B cell (primary cell): ENCODE measurements around the gene ISCA1. TPM values are rescaled to one million over a fixed set of nuclear protein-coding genes. Genes with fewer than 3 reads are reported as not detected.

ENCODE experiments used
- ATAC-seq: fragments of 200-7000 bp; cut with Tn5 transposase; one replicate; pipeline ENCODE4 v1.10.0; 2021; ENCODE audit warnings: low read depth, mild to moderate bottlenecking, moderate number of reproducible peaks, moderate library complexity
- CTCF ChIA-PET: fragments of 350-600 bp; sonication (Branson Sonifier 250); formaldehyde crosslinking; loops from one replicate; lab custom pipeline; 2021; ENCODE audit warnings: antibody characterized with exemption, inconsistent platforms; lab: Charles Lee
- POLR2A ChIA-PET: fragments of 350-600 bp; sonication (Branson Sonifier 250); formaldehyde crosslinking; loops from one replicate; lab custom pipeline; 2021; ENCODE audit warnings: antibody characterized with exemption; lab: Charles Lee
- DNase-seq: peaks from one replicate; pipeline ENCODE4 v3.0.0; 2013
- H2AFZ ChIP-seq: 2 replicates; pipeline ENCODE4 v1.6.1; 2012; ENCODE audit warnings: mild to moderate bottlenecking, low read depth, low read length; ENCODE audit not compliant: insufficient read depth, poor library complexity, severe bottlenecking
- H3K27ac ChIP-seq, 2 donors: 1 replicate in 1 of 2; 2 replicates in 1 of 2; pipeline ENCODE4 v1.5.1; 2012 to 2013; ENCODE audit warnings: low read length in 2 of 2, mild to moderate bottlenecking in 2 of 2, moderate library complexity in 1 of 2
- H3K27me3 ChIP-seq, 4 experiments: fragments of 200-600 bp in 1 of 4; sonication (generic) in 1 of 4; replicated peaks in 1 of 4; 1 replicate in 2 of 4; 2 replicates in 2 of 4; pipeline versions ENCODE4 v1.6.1 to v1.7.0; 2013 to 2016; ENCODE audit warnings: low read length in 3 of 4, mild to moderate bottlenecking in 2 of 4, mixed read lengths in 1 of 4, moderate library complexity in 1 of 4; ENCODE audit not compliant: insufficient read depth in 4 of 4, control insufficient read depth in 3 of 4; ENCODE audit errors: control extremely low read depth in 1 of 4
- H3K36me3 ChIP-seq, 2 experiments: replicated peaks in 1 of 2; 1 replicate in 1 of 2; 2 replicates in 1 of 2; pipeline versions ENCODE4 v1.6.1 to v1.7.1; 2013; ENCODE audit warnings: low read length in 1 of 2; ENCODE audit not compliant: insufficient read depth in 2 of 2, control insufficient read depth in 1 of 2; ENCODE audit errors: control extremely low read depth in 1 of 2, extremely low read depth in 1 of 2
- H3K4me1 ChIP-seq, 2 donors: fragments of 200-600 bp in 1 of 2; sonication (generic) in 1 of 2; 1 replicate in 1 of 2; 2 replicates in 1 of 2; pipeline versions ENCODE4 v1.5.1 to v1.6.1; 2013 to 2017; ENCODE audit warnings: low read length in 2 of 2; ENCODE audit not compliant: control insufficient read depth in 2 of 2, insufficient read depth in 2 of 2
- H3K4me2 ChIP-seq: replicated peaks from 2 replicates; pipeline ENCODE3; 2012; ENCODE audit warnings: mild to moderate bottlenecking, low read depth, low read length; ENCODE audit not compliant: poor library complexity, severe bottlenecking
- H3K4me3 ChIP-seq, 5 experiments: fragments of 200-600 bp in 1 of 5; sonication (generic) in 1 of 5; 1 replicate in 3 of 5; 2 replicates in 2 of 5; pipeline versions ENCODE4 v1.5.1 to v1.7.0; 2011 to 2016; ENCODE audit warnings: low read length in 4 of 5, mild to moderate bottlenecking in 4 of 5, low read depth in 2 of 5, control low read depth in 1 of 5, moderate library complexity in 1 of 5; ENCODE audit not compliant: insufficient read depth in 1 of 5; ENCODE audit errors: control extremely low read depth in 1 of 5, extremely low read depth in 1 of 5
- H3K79me2 ChIP-seq: fragments of 200-600 bp; sonication (generic); one replicate; pipeline ENCODE4 v1.6.0; 2016; ENCODE audit warnings: low read length; ENCODE audit not compliant: control insufficient read depth, insufficient read depth
- H3K9ac ChIP-seq: fragments of 200-600 bp; sonication (generic); 2 replicates; pipeline ENCODE4 v1.6.1; 2017; ENCODE audit warnings: mild to moderate bottlenecking, low read length, moderate library complexity
- H3K9me3 ChIP-seq, 3 donors: one replicate each; pipeline versions ENCODE4 v1.6.1 to v1.7.1; 2013; ENCODE audit warnings: low read length in 2 of 3; ENCODE audit not compliant: control insufficient read depth in 2 of 3, insufficient read depth in 1 of 3; ENCODE audit errors: control extremely low read depth in 1 of 3
- H4K20me1 ChIP-seq: 2 replicates; pipeline ENCODE4 v1.6.0; 2012; ENCODE audit warnings: mild to moderate bottlenecking, low read length; ENCODE audit not compliant: insufficient read depth, control insufficient read depth, poor library complexity, severe bottlenecking
- H3K27ac Mint-ChIP-seq: one replicate; pipeline ENCODE4 v1.8.0; 2021; ENCODE audit warnings: mixed read lengths
- H3K27me3 Mint-ChIP-seq: one replicate; pipeline ENCODE4 v1.8.0; 2021; ENCODE audit warnings: mixed read lengths
- H3K4me1 Mint-ChIP-seq: one replicate; pipeline ENCODE4 v1.8.0; 2021; ENCODE audit warnings: mixed read lengths
- H3K4me3 Mint-ChIP-seq: one replicate; pipeline ENCODE4 v1.8.0; 2021; ENCODE audit warnings: mixed read lengths
- H3K9me3 Mint-ChIP-seq: one replicate; pipeline ENCODE4 v1.8.0; 2022; ENCODE audit warnings: mixed read lengths; ENCODE audit not compliant: insufficient read depth
- EZH2 ChIP-seq: IDR thresholded peaks from 2 replicates; pipeline ENCODE4 v1.6.1; 2012; ENCODE audit warnings: borderline replicate concordance, low read depth, mild to moderate bottlenecking, moderate library complexity, low read length; ENCODE audit not compliant: insufficient read depth, poor library complexity, severe bottlenecking
- WGBS: methylation state at CpG from one replicate; pipeline ENCODE4 v1.1.5; 2013; ENCODE audit warnings: missing lambda C conversion rate; ENCODE audit not compliant: insufficient coverage; 5-methylcytosine and 5-hydroxymethylcytosine counted together
- intact Hi-C: fragments of 100-400 bp; cut with micrococcal nuclease; formaldehyde crosslinking; loops from one replicate; pipeline ENCODE4 v1.10.0; 2022
- polyA plus RNA-seq: library from polyadenylated mRNA; depleted of rRNA; stranded (reverse); fragments of >200 nt; gene quantifications from 2 replicates; pipeline ENCODE4 v1.2.3, GENCODE V29; 2012
- total RNA-seq, 2 donors: library from RNA; stranded (reverse); fragments of 120-200 nt in 1 of 2; gene quantifications; 1 replicate in 1 of 2; 2 replicates in 1 of 2; pipeline versions ENCODE4 v1.2.3 to v1.2.4, GENCODE V29; 2013 to 2022
- TF ChIP-seq, protein P1 (sequence below): fragments of 200-600 bp; IDR thresholded peaks from one replicate; pipeline ENCODE4 v1.8.0; 2022; ENCODE audit warnings: antibody characterized with exemption, mild to moderate bottlenecking

ISCA1 gene
- total and polyA plus RNA-seq, 2 donors (not counting 1 experiment from before 2014, with no cell fraction given), result 17.8 to 32.7 TPM

DNA sequence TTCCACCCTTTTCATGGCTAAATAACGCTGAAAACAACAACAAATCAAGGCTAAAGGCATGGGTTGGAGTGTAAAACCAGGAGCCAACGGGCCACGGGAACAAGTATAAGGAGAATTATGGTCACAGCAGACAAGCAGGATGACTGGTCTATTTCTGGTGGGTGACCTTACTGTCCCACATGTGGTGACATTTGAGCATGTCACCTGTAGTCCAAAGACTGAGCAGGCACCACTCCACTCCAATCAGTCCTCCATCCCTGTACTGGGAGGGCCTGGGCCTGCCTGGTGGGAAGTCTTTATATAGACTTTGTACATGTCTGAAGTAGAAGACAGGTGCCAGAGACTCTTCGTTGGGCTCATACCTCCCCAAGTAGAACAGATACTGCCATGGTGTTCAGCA is 59.7 kb downstream of the ISCA1 start:
- intact Hi-C loops, result no loop called here
- Mint-ChIP-seq H3K27me3 (peaks cover 16% of the 10 kb centered on the region), H3K9me3 (no peaks in the 10 kb centered on the region), H3K4me3 (no peak overlapping the region), H3K4me1 (no peaks in the 10 kb centered on the region), H3K27ac (no peak overlapping the region)
- Histone ChIP-seq H3K9me3 (no peaks in the 10 kb centered on the region), H3K4me1 (no peaks in the 10 kb centered on the region), H3K79me2 (no peaks in the 10 kb centered on the region), H3K27ac (no peak overlapping the region), H2AFZ (no peak overlapping the region), H3K9ac (no peak overlapping the region), H3K4me2 (no peak overlapping the region), H3K36me3 (no peaks in the 10 kb centered on the region), H4K20me1 (no peaks in the 10 kb centered on the region), H3K4me3 (no peak overlapping the region), H3K27me3 (no peaks in the 10 kb centered on the region)
- ATAC-seq, result no peak
- ChIA-PET POLR2A (no interaction called here), CTCF (interaction anchor here (1.0 kb wide), 1 partner anchor 20 kb away, joined by 3 read pairs; no protein-coding TSS in a partner anchor)
- TF ChIP-seq, protein P1, sequence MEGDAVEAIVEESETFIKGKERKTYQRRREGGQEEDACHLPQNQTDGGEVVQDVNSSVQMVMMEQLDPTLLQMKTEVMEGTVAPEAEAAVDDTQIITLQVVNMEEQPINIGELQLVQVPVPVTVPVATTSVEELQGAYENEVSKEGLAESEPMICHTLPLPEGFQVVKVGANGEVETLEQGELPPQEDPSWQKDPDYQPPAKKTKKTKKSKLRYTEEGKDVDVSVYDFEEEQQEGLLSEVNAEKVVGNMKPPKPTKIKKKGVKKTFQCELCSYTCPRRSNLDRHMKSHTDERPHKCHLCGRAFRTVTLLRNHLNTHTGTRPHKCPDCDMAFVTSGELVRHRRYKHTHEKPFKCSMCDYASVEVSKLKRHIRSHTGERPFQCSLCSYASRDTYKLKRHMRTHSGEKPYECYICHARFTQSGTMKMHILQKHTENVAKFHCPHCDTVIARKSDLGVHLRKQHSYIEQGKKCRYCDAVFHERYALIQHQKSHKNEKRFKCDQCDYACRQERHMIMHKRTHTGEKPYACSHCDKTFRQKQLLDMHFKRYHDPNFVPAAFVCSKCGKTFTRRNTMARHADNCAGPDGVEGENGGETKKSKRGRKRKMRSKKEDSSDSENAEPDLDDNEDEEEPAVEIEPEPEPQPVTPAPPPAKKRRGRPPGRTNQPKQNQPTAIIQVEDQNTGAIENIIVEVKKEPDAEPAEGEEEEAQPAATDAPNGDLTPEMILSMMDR, result no peak
- no peak for TF ChIP-seq EZH2
- no peak for DNase-seq
- WGBS, result no CpG with 5 or more reads among the region's 4 CpGs

DNA sequence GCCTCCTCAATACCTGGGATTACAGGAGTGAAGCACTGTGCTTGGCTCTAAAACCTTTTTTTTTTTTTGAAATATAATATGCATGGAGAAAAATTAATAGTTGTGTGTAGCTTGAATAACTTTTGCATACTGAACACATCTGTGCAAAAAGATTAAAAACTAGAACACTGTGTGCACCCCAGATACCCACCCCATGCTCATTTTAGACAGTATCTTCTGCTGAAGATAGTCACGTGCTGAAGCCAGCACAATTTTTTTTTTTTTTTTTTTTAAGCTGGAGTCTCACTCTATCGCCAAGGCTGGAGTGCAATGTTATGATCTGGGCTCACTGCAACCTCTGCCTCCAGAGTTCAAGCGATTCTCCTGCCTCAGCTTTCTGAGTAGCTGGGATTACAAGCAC is 62.7 kb downstream of the ISCA1 start:
- Histone ChIP-seq H3K4me3 (no peak overlapping the region), H4K20me1 (no peaks in the 10 kb centered on the region), H2AFZ (no peak overlapping the region), H3K36me3 (no peaks in the 10 kb centered on the region), H3K27me3 (no peaks in the 10 kb centered on the region), H3K4me2 (no peak overlapping the region), H3K9ac (no peak overlapping the region), H3K27ac (no peak overlapping the region), H3K9me3 (no peaks in the 10 kb centered on the region), H3K4me1 (no peaks in the 10 kb centered on the region), H3K79me2 (no peaks in the 10 kb centered on the region)
- no peak for DNase-seq
- no peaks in the 10 kb centered on the region for H3K4me1 Mint-ChIP-seq
- TF ChIP-seq, protein P1, result no peak
- TF ChIP-seq EZH2, result no peak
- CTCF ChIA-PET, result no interaction called here
- POLR2A ChIA-PET, result no interaction called here
- no peaks in the 10 kb centered on the region for H3K9me3 Mint-ChIP-seq
- 100% methylated on average over 1 of the region's 3 CpGs for WGBS
- ATAC-seq, result no peak
- H3K4me3 Mint-ChIP-seq, result no peak overlapping the region
- H3K27me3 Mint-ChIP-seq, result peaks cover 19% of the 10 kb centered on the region
- intact Hi-C loops, result no loop called here
- no peak overlapping the region for H3K27ac Mint-ChIP-seq
